Osteocyte (in vitro differentiated cells): ENCODE measurements around the gene ESF1. TPM values are rescaled to one million over a fixed set of nuclear protein-coding genes. Genes with fewer than 3 reads are reported as not detected.

Experiments used
- DNase-seq: peaks from one replicate; pipeline ENCODE4 v3.0.0; 2021; ENCODE audit warnings: mixed read lengths; ENCODE audit not compliant: unreplicated experiment; ENCODE audit errors: extremely low spot score
- H3K27ac Mint-ChIP-seq: one replicate; pipeline ENCODE4 v1.8.0; 2021; ENCODE audit warnings: mild to moderate bottlenecking, mixed read lengths; ENCODE audit not compliant: unreplicated experiment
- H3K27me3 Mint-ChIP-seq: one replicate; pipeline ENCODE4 v1.8.0; 2021; ENCODE audit warnings: mixed read lengths; ENCODE audit not compliant: unreplicated experiment
- H3K36me3 Mint-ChIP-seq: one replicate; pipeline ENCODE4 v1.8.0; 2021; ENCODE audit warnings: mixed read lengths; ENCODE audit not compliant: unreplicated experiment
- H3K4me1 Mint-ChIP-seq: one replicate; pipeline ENCODE4 v1.8.0; 2021; ENCODE audit warnings: mixed read lengths; ENCODE audit not compliant: unreplicated experiment
- H3K4me3 Mint-ChIP-seq: one replicate; pipeline ENCODE4 v1.8.0; 2021; ENCODE audit warnings: mild to moderate bottlenecking, moderate library complexity, mixed read lengths; ENCODE audit not compliant: unreplicated experiment
- H3K9me3 Mint-ChIP-seq: one replicate; pipeline ENCODE4 v1.8.0; 2021; ENCODE audit warnings: mixed read lengths; ENCODE audit not compliant: unreplicated experiment
- CTCF ChIP-seq: fragments of 200-600 bp; sonication (generic); IDR thresholded peaks from 2 replicates; pipeline ENCODE4 v1.5.0; 2021; ENCODE audit warnings: antibody characterized with exemption, mild to moderate bottlenecking, moderate library complexity
- total RNA-seq: library from RNA; stranded (reverse); gene quantifications from 2 replicates; pipeline ENCODE4 v1.2.1, GENCODE V29; 2021

ESF1 gene
- total RNA-seq, 1 donor from 2014 or later, result 11.3 TPM

DNA sequence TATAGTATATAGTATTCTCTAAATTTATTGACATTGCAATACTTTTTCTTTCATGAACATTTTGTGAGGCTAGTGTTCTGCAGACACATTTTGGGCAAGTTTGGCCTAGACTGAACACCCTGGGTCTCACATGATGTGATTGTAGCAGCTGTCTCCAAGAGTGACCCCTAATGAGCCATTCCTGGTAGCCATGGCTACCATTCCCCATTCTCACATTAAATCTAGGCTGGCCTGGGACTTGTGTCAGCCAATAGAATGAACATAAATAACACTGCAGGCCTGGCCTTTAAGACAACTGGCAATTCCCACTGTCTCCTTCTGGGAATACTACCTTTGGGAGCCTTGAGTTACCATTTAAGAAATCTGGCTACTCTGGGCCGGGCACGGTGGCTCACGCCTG lies 108.0 kb downstream of the ESF1 start:
- Mint-ChIP-seq H3K4me3 (no peak overlapping the region), H3K27ac (no peak overlapping the region), H3K27me3 (no peaks in the 10 kb centered on the region), H3K36me3 (no peaks in the 10 kb centered on the region), H3K9me3 (no peaks in the 10 kb centered on the region), H3K4me1 (peaks cover 6% of the 10 kb centered on the region)
- no peak for TF ChIP-seq CTCF
- no peak for DNase-seq

GRCh38 chr20:13672690-13673089 lies 112.0 kb downstream of the ESF1 start:
- Mint-ChIP-seq H3K27ac (no peak overlapping the region), H3K27me3 (no peaks in the 10 kb centered on the region), H3K4me1 (peaks cover 9% of the 10 kb centered on the region), H3K9me3 (no peaks in the 10 kb centered on the region), H3K4me3 (no peak overlapping the region), H3K36me3 (no peaks in the 10 kb centered on the region)
- DNase-seq, result no peak
- TF ChIP-seq CTCF, result no peak

DNA sequence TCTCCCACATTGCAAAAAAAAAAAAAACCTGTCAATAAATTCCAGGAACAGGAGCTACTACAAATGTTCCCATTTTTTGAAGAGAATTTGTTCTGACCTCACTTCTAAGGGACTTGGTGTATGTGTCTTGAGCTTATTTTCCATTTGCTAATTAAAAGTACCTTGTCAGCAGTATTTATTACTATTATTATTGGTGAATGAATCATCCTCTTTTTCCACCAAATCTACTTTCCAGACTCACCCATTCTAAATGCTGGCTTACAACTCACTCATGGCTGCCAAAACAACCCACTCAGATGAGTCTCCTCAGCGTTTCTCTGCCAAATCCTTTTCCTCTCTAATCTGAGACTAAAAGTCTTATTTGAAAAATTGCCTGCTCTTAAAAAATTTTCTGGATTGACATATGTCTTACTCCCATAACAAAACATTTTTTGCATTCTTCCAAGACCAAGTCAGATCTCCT lies 112.8 kb downstream of the ESF1 start:
- Mint-ChIP-seq H3K4me1 (peaks cover 9% of the 10 kb centered on the region), H3K27me3 (no peaks in the 10 kb centered on the region), H3K36me3 (no peaks in the 10 kb centered on the region), H3K9me3 (no peaks in the 10 kb centered on the region), H3K4me3 (no peak overlapping the region), H3K27ac (no peak overlapping the region)
- TF ChIP-seq CTCF, result no peak
- no peak for DNase-seq

DNA sequence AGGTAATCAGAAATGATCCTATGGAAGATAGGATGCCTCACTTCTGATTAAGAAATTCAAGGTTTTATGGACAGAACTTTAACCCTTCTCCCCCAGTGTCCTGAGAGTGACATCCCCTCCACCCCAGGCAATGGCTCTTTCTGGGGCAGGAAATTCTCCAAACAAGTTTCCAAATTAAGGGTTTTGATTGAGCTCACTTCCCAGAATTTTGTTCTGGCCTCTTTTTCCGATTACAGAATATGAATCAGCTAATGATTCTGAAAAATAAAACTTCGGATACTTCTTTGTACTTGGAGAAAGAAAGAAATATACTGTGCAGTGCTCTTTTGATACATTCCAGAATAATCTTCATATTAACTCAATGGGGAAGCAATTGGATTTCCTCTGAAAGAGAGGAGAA lies 113.2 kb downstream of the ESF1 start:
- Mint-ChIP-seq H3K4me1 (peaks cover 9% of the 10 kb centered on the region), H3K9me3 (no peaks in the 10 kb centered on the region), H3K27ac (no peak overlapping the region), H3K4me3 (no peak overlapping the region), H3K36me3 (no peaks in the 10 kb centered on the region), H3K27me3 (no peaks in the 10 kb centered on the region)
- DNase-seq, result no peak
- TF ChIP-seq CTCF, result no peak

DNA sequence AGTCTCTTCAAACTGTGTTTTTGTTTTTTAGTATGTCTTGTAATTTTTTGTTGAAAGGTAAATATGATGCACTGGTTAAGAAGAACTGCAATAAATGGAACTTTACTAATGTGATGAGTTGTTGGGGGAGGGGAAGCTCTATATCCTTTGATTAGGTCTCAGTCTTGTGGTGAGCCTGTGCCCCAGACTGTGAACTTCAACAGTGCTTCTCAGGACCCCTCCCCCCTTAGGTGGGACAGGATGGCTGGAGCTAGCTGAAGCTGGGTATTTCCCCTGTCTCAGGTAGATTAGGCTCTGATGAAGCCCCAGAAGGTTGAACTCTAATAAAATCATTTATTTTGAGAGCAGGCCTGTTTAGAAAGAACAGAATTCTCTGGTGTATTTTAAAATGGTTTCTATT lies 114.6 kb downstream of the ESF1 start:
- Mint-ChIP-seq H3K4me3 (no peak overlapping the region), H3K36me3 (no peaks in the 10 kb centered on the region), H3K4me1 (peaks cover 9% of the 10 kb centered on the region), H3K9me3 (no peaks in the 10 kb centered on the region), H3K27ac (no peak overlapping the region), H3K27me3 (no peaks in the 10 kb centered on the region)
- DNase-seq, result no peak
- TF ChIP-seq CTCF, result no peak
